ENCODE results near the gene EPM2A.
"Not testable (repeated sequence)": the region's sequence is repeated elsewhere in the genome, so short reads cannot be mapped to it uniquely, and the experiment has no call there.

EPM2A gene

DNA sequence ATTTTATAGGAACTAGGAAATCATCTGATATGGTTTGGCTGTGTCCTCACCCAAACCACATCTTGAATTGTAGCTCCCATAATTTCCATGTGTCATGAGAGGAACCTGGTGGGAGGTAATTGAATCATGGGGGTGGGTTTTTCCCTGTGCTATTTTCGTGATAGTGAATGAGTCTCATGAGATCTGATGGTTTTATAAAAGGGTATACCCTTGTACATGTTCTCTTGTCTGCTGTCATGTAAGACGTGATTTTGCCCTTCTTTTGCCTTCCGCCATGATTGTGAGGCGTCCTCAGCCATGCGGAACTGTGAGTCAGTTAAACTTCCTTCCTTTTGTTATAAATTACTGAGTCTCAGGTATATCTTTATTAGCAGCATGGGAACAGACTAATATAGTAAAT is 27.9 kb downstream of the EPM2A start:
- H3K27ac ChIP-seq: no peak overlapping the region
- no peaks in the 10 kb centered on the region for H3K36me3 ChIP-seq
- H3K27me3 ChIP-seq (ENCODE audit: insufficient read depth, low read depth, severe bottlenecking): no peaks in the 10 kb centered on the region
- no peak overlapping the region for H3K4me3 ChIP-seq (ENCODE audit: low read depth, low read length)
- TF ChIP-seq, protein P1, sequence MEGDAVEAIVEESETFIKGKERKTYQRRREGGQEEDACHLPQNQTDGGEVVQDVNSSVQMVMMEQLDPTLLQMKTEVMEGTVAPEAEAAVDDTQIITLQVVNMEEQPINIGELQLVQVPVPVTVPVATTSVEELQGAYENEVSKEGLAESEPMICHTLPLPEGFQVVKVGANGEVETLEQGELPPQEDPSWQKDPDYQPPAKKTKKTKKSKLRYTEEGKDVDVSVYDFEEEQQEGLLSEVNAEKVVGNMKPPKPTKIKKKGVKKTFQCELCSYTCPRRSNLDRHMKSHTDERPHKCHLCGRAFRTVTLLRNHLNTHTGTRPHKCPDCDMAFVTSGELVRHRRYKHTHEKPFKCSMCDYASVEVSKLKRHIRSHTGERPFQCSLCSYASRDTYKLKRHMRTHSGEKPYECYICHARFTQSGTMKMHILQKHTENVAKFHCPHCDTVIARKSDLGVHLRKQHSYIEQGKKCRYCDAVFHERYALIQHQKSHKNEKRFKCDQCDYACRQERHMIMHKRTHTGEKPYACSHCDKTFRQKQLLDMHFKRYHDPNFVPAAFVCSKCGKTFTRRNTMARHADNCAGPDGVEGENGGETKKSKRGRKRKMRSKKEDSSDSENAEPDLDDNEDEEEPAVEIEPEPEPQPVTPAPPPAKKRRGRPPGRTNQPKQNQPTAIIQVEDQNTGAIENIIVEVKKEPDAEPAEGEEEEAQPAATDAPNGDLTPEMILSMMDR (IDR thresholded peaks at IDR 0.05; ENCODE audit: low read depth, low read length): no peak
- DNase-seq: no peak
- H3K9me3 ChIP-seq (ENCODE audit: severe bottlenecking): no peaks in the 10 kb centered on the region

DNA sequence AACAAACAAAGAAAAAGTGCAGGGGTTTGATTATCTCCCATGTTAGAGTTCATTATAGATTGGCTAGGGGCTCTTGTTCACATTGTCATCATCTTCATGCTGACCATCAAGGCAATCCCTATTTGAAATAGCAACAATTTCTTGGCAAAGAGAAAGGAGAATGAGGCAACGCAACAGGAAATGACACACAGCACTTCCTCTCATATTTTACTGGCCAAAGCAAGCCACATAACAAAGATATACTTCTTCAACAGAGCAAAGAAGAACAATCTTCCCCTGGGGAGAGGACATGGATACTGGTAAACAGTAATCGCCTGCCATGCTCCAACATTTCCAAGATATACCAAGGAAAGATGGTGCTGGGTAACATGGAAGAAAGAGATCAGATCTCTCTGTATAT is 29.8 kb downstream of the EPM2A start:
- H3K27ac ChIP-seq: no peak overlapping the region
- no peaks in the 10 kb centered on the region for H3K36me3 ChIP-seq
- no peak for DNase-seq
- H3K27me3 ChIP-seq (ENCODE audit: insufficient read depth, low read depth, severe bottlenecking): no peaks in the 10 kb centered on the region
- no peak overlapping the region for H3K4me3 ChIP-seq (ENCODE audit: low read depth, low read length)
- H3K9me3 ChIP-seq (ENCODE audit: severe bottlenecking): no peaks in the 10 kb centered on the region
- TF ChIP-seq, protein P1 (IDR thresholded peaks at IDR 0.05; ENCODE audit: low read depth, low read length): no peak

DNA sequence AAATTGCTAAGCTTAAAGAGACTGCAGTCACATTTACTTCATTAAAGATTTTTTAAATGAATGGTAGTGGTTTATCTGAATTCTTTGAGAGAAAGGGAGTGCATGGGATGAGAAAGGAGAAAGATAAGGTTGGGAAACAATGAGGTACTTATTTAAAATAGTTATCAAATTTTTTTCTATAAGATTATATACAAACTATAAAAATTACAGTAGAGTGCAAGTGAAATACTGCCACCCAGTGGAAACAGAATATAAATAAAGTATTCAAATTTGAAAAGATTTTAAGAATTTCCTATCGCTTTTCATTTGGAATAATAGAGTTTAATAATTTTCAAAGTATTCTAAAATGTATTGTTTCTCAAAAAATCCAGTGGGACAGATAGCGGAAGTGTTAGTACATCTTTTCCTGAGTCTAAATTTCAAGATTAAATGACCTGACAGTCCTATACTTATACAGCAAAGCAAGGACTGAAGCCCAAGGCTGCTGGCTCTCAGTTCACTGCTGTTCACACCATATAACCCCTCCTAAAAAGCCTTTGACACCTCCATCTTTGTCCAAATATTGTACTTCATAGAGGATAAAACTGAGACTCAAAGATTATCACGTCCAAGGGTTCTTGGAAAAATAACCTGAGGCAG is 31.1 kb downstream of the EPM2A start:
- no peak overlapping the region for H3K27ac ChIP-seq
- no peaks in the 10 kb centered on the region for H3K36me3 ChIP-seq
- no peaks in the 10 kb centered on the region for H3K27me3 ChIP-seq (ENCODE audit: insufficient read depth, low read depth, severe bottlenecking)
- H3K4me3 ChIP-seq (ENCODE audit: low read depth, low read length): no peak overlapping the region
- H3K9me3 ChIP-seq (ENCODE audit: severe bottlenecking): no peaks in the 10 kb centered on the region
- TF ChIP-seq, protein P1 (IDR thresholded peaks at IDR 0.05; ENCODE audit: low read depth, low read length): no peak
- DNase-seq: no peak

DNA sequence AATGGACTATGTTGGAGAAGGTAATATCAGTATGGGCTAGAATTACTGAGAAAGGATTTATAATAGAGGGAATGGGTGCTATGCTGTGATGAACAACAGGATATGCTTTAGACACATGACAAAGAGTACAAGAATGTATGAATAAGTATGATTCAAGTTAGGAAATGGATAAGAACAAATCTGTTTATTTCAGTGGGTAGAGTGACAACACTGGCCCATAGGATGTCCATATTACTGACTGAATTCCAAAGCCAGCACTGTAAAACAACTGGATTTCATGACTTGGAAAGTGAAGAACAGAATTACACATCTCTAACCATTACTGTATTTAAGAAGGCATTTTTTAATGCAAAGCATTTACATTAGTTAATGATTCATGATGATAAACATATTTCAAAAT is 35.9 kb downstream of the EPM2A start:
- TF ChIP-seq, protein P1 (IDR thresholded peaks at IDR 0.05; ENCODE audit: low read depth, low read length): no peak
- no peaks in the 10 kb centered on the region for H3K36me3 ChIP-seq
- no peaks in the 10 kb centered on the region for H3K27me3 ChIP-seq (ENCODE audit: insufficient read depth, low read depth, severe bottlenecking)
- no peak for DNase-seq
- no peaks in the 10 kb centered on the region for H3K9me3 ChIP-seq (ENCODE audit: severe bottlenecking)
- H3K27ac ChIP-seq: no peak overlapping the region
- no peak overlapping the region for H3K4me3 ChIP-seq (ENCODE audit: low read depth, low read length)

DNA sequence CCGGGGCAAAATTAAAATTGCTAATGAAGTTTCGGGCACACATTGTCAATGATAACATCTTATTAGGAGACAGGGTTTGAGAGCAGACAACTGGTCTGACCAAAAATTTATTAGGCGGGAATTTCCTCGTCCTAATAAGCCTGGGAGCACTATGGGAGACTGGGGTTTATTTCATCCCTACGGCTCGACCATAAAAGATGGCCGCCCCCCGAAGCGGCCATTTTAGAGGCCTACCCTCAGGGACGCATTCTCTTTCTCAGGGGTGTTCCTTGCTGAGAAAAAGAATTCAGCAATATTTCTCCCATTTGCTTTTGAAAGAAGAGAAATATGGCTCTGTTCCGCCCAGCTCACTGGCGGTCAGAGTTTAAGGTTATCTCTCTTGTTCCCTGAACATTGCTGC is 37.9 kb downstream of the EPM2A start:
- H3K27ac ChIP-seq; H3K36me3 ChIP-seq; H3K4me3 ChIP-seq (ENCODE audit: low read depth, low read length); H3K27me3 ChIP-seq (ENCODE audit: insufficient read depth, low read depth, severe bottlenecking); H3K9me3 ChIP-seq (ENCODE audit: severe bottlenecking); DNase-seq: not testable (repeated sequence)

DNA sequence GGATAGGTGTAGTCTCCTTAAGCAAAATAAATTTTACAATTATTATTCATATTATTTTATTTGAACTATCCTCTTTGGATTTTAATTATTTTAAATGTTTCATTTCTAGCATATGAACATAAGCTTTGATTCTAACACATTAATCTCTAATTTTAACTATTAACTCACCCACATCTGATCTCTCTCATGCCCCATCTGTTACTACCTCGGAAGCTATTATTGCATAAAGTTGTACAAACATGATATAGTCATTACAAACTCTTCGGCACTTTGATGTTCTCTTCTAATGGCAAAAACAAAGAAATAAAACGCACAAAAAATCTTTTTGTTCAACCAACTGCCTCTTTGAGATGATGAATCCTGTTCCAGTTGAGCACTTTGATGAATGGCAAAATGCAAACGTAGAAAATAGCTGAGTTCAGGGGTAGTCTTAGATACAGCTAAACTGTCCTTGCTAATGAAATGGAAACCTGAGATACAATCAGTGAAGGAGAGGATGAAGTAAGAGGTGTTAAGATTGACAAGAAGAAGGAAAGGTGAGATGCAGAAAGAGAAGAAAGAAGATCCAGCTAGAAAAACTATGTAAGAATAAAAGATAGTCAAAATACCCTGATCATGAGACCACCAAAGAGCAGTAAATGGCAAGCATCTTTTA is 41.1 kb downstream of the EPM2A start:
- TF ChIP-seq, protein P1 (IDR thresholded peaks at IDR 0.05; ENCODE audit: low read depth, low read length): no peak
- DNase-seq: no peak
- Histone ChIP-seq H3K36me3 (no peaks in the 10 kb centered on the region), H3K9me3 (ENCODE audit: severe bottlenecking) (no peaks in the 10 kb centered on the region), H3K4me3 (ENCODE audit: low read depth, low read length) (no peak overlapping the region), H3K27ac (no peak overlapping the region), H3K27me3 (ENCODE audit: insufficient read depth, low read depth, severe bottlenecking) (no peaks in the 10 kb centered on the region)

Measured in WERI-Rb-1 (cell line).